HG02588 (cell line): ENCODE measurements around the gene JAGN1.
"Not testable (repeated sequence)": the region's sequence is repeated elsewhere in the genome, so short reads cannot be mapped to it uniquely, and the experiment has no call there.

Experiments
- ATAC-seq: cut with Tn5 transposase; IDR thresholded peaks from one replicate; pipeline ENCODE4 v1.9.1; 2021; ENCODE audit warnings: mild to moderate bottlenecking, moderate library complexity; ENCODE audit not compliant: unreplicated experiment

The JAGN1 gene

DNA sequence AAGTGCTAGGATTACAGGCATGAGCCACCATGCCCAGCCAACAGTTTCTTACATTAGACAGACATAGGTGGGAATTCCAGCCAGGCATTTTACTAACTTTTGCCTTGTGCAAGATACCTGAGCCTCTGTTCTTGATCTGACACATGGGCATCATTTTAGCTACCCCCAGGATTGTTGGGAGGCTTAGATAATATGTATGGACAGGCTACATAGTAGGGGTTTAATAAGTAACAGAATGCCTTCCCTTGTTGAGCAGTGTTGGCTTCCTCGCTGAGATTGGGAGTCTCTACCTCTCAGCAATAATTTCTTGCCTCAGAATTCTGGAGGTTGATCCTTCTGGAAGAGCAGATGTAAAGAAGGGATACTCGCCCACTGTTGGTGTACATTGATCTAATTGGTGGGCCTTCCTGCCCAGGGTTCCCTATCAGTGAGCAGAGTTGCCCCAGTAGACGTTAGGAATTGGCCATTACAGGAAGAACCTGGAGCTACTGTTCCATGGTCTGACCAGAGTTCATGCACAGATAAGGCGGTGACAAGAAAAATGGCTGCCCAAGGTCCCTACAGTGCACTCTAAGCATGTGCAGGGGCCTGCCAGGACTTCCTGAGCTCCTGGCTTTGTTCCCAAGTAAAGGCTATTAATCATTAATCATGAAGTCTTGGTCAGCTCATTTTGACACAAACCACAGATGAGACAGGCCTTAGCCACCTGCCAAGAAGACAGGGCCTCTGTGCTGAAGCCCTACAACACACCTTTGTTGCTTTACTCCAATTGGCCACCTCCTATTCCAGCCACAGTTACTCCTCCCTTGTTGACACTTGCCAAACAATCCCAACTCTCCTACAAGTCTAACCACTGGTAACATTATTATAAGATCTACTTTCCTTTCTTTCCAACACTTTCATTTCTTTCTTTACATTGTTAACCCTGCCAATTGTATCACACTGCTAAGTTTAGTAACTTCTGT is 7.3 kb downstream of the JAGN1 start:
- no peak for ATAC-seq

DNA sequence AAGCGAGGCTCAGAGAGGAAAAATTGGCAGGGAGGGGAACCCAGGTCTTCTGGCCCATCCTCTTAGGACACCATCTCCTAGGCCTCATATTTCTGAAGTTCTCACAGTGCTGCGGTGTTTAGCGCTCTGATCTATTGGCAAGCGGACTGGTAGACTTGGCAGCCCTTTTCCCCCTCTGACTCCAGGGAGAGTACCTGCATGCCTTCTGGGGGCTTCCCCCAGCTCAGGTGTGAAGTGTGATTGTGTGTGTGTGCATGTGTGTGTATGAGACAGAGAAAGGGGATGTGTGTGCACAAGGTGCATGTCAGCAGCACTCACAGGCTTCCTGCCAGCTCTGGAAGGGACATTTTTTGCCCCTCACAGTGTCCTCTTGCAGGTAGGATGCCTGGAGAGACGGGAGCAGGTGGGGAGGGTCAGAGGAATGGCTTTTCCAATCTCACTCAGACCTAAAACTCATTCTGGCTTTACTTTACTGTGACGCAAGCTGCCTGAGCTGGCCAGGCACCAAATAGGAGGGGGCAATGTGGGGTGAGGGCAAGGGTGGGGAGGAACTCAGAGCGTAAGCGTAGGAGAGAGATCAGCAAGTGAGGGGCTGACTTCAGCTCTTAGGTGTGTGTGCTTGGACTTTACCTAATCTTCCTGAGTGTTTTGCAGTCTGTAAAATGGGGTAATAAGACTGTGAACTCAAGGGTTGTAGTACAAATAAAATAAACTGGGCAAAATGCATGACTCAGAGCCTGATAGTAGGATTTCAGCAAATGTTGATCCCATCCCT is 8.2 kb downstream of the JAGN1 start:
- ATAC-seq, result no peak

DNA sequence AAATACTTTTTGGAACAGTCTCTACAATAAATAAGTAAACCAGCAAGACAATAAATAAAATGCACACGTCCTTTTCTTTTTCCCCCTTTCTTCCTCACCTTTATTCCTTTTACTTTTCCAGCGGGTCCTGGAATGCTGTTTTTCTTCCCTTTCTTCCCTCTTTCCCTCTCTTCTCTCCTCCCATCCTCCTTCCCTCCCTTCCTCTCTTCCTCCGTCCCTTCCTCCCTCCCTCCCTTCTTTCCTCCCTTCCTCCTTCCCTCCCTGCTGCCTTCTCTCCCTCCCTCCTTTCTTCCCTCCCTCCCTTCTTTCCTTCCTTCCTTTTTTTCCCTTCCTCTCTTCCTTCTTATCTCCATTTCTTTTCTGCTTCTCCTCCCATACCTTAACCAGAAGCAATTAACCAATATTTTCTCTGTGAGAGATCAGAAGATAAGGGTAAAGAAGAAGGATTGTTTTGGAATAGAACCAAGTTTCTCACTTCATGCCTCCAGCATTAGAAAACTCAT is 8.9 kb downstream of the JAGN1 start:
- no peak for ATAC-seq

DNA sequence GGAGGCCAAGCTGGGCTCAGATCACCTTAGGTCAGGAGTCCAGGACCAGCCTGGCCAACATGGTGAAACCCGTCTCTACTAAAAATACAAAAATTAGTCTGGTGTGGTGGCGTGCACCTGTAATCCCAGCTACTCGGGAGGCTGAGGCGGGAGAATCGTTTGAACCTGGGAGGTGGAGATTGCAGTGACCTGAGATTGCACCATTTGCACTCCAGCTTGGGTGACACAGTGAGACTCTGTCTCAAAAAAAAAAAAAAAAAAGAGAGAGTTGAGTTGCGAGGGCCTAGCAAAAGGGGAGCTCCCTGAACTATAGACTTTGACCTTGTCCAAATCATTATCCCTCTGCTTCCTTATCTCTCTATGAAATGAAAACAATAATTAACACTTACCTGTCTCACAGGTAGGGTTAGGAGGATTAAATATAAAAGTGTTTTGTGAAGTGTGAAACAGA is 10.6 kb downstream of the JAGN1 start:
- not testable (repeated sequence) for ATAC-seq

DNA sequence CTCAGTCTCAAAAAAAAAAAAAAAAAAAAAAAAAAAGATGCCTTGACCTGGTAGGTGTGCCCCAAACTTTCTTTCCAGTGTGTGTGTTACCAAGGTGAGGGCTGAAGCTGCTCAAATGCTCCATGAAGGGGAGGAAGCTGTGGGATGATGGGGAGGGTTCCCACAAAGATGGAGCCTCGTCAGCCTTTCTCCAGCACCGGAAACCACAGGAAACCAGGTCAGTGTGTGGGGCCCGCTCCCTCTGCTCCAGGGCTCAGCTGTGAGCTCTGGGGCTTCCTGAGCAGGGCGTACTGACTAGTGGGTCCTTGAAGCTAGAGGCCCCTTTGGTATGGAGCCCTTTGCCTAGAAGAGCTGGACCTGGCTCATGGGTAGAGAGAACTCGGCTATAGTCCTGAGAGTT is 11.6 kb downstream of the JAGN1 start:
- no peak for ATAC-seq

DNA sequence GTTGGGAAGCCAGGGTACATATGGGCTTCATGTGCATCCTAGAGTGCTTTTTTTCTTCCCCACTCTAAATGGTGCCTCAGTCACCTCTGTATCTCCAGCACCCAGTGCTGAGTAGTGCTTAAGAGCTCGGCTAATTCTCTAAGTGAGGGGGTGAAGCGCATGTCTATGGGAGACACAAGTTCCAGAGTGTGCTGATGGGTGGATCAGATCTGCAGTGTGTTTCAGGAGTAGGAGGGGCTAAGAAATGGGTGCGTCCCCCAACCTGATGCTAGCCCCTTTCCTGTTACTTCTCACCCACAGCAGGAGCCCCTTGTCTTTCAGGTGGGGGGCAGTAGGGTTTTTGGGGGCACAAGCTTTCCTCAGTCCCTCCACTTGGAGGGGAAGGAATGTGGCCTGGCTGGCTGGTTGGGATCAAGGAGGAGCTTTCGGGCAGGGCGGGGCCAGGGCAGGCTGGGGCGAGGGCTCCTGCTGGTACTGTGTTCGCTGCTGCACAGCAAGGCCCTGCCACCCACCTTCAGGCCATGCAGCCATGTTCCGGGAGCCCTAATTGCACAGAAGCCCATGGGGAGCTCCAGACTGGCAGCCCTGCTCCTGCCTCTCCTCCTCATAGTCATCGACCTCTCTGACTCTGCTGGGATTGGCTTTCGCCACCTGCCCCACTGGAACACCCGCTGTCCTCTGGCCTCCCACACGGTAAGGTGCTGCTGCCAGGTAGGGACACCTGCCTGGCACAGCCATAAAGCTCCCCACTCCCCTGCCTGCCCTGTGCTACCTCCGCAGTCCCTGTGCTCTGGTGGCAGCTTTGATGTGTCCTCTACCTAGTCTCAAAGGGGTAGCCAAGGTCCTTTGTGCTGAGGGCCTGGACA is 12.2 kb downstream of the JAGN1 start, which contains the start of gene IL17RE:
TSS of gene IL17RE (plus strand) at position 477 of the 866 bp plus-strand sequence. CDS start at position 562, 85 bp downstream.
- ATAC-seq, result no peak

DNA sequence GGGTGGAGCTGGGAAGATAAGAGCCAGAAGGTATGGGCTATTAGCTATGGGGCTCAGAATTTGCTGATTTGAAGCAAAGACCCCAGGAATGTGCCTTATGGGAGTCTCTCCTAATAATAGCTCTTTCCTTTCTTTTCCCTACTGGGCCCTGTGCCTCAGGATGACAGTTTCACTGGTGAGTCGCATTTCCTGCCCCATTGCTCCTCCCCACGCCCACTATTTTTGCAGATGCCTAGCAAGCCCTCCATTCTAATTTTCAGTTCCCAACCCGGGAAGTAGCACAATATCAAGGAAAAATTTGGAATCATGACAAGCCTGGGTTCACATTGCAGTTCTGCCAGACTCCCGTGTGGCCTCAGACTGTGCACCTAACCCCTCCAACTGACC is 12.8 kb downstream of the JAGN1 start:
- ATAC-seq, result no peak

DNA sequence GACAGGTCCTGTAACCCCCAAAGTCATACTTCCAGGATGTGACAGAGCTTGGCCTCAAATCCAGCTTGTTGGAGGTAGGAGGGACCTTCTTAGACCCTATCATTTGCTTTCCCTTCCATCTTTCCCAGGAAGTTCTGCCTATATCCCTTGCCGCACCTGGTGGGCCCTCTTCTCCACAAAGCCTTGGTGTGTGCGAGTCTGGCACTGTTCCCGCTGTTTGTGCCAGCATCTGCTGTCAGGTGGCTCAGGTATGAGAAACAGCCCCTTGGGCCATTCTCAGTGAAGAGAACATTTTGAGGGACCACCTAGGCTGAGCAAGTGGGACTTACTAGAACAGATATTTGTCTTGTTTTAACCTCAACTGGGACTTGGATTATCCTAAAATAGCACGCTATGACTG is 13.5 kb downstream of the JAGN1 start:
- no peak for ATAC-seq

DNA sequence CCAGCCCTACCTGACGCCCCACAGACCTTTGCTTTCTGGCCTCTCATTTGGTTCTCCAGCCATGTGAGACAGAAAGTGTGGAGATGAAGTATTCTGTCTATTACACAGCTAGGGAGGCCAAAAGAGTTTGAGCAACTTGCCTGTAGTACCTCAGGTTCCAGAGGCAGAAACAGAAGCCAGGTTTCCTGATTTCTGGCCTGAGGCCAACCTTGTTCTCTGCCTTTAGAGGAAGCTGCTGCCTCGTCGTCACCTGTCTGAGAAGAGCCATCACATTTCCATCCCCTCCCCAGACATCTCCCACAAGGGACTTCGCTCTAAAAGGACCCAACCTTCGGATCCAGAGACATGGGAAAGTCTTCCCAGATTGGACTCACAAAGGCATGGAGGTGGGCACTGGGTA is 16.1 kb downstream of the JAGN1 start:
- no peak for ATAC-seq

DNA sequence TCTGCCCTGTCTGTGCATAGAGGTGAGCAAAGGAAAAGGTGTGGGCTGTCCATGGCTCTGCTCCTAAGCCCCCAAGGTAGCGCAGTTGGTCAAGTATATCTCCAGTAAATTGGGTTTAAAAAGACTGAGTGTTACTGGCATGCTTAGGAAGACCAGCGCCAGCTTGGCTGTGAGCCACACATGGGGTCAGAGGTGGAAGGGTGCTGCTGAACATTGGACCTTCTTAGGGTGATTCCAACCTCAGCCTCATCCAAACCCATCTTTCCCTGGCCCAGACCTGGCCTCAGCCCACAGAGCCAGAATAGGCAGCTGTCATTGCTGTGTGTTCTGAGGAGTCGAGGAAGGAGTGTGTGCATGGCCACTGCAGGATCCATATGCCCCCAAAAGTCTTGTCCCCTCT is 17.9 kb downstream of the JAGN1 start:
- ATAC-seq, result no peak

DNA sequence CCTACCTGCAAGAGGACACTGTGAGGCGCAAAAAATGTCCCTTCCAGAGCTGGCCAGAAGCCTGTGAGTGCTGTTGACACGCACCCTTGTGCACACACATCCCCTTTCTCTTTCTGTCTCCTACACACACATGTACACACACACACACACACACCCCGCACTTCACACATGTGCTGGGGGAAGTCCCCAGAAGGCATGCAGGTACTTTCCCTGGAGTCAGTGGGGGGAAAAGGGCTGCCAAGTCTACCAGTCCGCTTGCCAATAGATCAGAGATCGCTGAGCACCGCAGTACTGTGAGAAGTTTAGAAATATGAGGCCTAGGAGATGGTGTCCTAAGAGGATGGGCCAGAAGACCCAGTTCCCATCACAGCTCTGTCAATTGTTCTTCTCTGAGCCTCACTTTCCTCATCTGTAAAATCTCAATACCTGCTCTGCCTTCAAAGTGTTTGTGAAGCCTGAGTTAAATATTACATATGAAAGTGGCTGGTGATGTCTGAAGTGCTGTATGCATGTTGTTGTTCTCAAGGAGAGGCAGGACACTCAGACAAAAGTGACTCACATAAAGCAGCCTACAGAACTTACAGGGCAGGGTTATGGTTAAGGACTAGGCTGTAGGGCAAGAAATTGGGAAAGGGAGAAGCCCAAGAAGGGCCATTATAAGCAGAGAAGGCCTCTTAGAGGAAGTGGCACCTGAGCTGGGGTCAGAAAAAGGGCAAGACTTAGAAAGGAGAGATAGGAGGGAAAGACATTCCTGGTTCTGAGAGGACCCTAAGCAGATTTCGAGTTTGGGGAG is 19.0 kb downstream of the JAGN1 start:
- no peak for ATAC-seq

DNA sequence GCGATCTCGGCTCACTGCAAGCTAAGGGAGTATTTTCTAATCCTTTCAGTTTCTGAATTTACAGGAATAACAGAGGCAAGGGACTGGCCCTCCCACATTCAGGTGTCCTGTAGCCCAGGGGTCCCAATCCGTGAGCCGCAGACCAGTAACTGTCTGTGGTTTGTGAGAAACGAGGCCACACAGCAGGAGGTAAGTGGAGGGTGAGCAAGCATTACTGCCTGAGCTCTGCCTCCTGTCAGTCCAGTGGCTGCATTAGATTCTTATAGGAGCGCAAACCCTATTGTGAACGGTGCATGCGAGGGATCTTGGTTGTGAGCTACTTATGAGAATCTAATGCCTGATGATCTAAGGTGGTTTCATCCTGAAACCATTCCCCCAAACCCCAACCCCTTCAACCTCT is 21.5 kb downstream of the JAGN1 start:
- ATAC-seq, result no peak

DNA sequence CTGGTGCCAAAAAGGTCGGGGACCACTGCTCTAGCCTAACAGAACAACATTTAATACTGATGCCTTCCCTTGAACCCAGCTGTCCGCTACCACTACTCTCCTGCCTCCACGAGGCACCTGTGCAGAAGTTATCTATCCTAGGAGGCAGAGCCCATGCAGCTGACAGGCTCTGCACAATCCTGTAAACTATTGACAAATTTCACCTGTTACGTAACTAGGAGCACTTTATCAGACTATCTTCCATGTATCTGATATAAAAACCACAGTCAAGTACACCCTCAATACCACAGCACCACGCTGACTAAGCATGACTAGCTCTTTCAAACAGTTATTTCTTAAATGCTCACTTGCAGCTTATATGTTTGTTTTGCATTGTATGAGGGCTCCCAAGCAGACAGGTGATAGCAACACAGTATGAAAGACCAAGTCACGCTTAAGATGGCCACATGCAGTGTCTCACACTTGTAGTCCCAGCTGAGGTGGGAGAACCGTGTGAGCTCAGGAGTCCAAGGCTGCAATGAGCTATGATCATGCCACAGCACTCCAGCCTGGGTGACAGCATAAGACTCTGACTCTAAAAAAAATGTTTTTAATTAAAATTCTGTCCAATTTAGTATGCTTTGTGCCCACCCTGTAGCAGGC is 22.0 kb downstream of the JAGN1 start:
- ATAC-seq, result no peak

DNA sequence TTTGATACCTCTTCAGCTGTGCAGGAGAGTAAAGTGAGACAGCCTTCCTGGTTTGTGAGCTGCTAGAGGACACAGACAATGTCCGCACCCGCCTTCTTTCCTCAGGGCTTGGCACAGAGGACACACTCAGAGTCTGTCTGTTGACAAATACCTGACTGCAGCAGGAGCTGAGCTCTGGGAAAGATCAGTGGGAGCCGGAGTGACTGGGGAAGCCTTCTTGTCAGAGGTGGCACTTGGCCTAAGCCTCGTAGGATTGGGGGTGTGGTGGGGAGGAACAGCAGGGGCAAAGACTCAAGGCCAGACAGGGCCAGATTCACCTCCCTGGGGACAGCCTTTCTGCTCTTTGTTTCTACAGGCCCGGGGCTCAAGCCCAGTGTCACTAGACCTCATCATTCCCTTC is 23.2 kb downstream of the JAGN1 start:
- no peak for ATAC-seq

DNA sequence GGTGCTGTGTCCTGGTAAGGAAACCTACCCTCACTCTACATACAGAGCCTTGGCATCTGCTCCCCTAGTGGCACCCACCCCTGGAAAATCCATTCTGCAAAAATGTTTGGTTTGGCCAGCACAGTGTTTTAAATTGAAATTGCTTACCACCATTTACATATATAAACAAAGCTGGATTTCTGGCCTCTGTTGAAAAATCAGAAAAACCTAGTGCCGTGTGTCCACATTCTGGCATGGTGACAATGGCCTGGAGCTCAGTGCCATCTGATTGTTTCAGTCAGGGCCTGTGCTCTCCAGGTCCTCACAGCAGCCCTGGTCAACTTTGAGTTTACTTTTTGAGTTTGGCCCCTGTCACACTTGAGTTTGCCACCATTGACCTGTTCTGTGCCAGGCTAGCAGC is 23.6 kb downstream of the JAGN1 start:
- ATAC-seq, result no peak

DNA sequence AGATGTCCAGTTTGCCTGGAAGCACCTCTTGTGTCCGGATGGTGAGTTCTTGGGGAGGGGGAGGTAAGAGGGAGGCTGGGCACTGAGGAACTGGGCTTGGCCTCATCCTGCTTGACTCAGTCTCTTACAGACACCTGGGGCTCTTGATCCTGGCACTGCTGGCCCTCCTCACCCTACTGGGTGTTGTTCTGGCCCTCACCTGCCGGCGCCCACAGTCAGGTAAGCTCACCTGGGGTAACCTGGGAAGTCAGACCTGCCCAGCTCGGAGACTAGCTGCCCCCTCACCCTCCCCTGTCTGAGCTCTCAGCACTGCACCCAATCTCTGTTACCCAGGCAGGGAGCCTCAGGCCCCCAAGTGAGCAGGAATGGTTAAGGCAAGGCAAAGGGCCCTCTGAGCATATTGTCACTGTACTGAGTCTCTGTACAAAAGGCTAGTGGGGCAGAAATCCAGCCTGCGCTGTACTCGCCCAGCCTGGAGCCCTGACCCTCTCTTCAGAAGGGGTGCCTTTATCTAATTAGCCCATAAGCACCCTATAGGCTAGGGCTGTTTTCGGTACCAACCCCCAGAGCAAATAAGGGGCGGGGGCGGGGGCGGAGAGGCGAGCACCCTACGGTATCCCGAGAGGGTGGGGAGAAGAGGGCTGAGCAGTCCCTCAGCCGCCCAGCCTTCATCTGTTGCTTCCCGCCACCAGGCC is 24.3 kb downstream of the JAGN1 start:
- no peak for ATAC-seq

DNA sequence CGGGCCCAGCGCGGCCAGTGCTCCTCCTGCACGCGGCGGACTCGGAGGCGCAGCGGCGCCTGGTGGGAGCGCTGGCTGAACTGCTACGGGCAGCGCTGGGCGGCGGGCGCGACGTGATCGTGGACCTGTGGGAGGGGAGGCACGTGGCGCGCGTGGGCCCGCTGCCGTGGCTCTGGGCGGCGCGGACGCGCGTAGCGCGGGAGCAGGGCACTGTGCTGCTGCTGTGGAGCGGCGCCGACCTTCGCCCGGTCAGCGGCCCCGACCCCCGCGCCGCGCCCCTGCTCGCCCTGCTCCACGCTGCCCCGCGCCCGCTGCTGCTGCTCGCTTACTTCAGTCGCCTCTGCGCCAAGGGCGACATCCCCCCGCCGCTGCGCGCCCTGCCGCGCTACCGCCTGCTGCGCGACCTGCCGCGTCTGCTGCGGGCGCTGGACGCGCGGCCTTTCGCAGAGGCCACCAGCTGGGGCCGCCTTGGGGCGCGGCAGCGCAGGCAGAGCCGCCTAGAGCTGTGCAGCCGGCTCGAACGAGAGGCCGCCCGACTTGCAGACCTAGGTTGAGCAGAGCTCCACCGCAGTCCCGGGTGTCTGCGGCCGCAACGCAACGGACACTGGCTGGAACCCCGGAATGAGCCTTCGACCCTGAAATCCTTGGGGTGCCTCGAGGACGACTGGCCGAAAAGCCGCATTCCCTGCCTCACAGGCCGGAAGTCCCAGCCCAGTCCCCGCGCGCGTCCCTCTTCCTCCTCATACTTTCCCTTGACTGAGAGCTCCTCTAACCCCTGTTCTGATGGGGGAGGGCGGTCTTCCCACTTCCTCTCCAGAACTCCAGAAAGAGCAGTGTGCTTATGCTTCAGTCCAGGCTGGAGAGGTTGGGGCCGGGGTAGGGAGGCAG is 25.1 kb downstream of the JAGN1 start:
- ATAC-seq, result peak; percentile 51

DNA sequence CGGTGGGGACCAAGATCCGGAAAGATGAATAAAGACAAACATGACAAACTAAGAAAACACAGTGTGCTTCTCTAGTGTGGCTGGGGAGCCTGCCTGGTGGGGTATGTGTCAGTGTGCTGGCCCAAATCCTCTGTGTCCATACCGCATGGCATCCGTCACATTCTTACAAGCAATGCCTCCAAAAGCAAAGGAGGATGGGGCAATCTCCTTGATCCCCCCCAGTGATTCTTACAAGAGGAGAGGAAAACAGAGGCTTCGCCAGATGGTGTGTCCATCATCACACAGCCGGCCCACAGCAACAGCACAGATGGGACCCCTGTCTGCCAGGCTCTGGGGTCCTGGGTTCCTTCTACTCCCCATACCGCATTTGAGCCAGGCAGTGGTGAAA is 25.9 kb downstream of the JAGN1 start:
- no peak for ATAC-seq
